Kasumi-1 (cell line): ENCODE data around the gene UROC1.

Experiments
- DNase-seq, 2 experiments: peaks; one replicate each; lab custom pipeline; 2025; lab: John Stamatoyannopoulos, UW

The UROC1 gene

DNA sequence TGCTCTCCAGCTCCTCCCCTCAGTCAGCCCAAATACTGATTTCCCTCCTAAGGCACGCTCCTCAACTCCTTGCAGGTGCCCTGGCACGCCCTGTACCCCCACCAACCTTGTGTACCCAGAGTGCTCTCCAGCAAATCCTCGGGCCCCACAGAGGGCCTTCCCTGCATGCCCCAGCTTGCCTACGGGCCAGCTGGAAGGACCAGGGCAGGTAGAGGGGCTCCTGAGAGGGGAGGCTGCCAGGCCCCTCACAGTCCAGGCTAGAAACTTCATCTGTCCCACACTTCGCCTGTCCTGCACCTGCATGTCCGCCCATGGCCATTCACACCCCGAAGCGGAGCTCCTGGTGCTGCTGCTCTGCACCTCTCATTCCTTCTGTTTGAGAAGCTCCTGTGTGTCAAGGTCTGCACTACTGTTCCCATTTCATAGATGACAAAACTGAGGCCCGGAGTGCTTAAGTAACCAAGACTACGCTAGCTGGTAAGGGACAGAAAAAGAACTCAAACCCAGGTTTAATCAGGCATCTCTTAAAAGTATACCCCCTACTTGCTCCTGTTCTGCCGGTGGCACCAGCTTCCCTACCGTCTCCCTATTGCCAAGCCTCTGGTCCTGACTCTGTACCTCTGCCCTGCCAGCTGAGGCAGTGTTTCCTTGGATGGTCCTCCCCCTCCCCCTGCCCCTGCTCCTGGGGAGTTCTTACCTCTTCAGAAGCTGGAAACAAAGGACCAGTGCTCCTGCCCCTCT lies 77.4 kb downstream of the UROC1 start:
- DNase-seq: no peak

- DNase-seq: no peak
Measured at GRCh38 chr3:126439346-126439967, 78.1 kb downstream of the UROC1 start.

GRCh38 chr3:126438746-126439145 lies 78.8 kb downstream of the UROC1 start:
- no peak for DNase-seq

DNA sequence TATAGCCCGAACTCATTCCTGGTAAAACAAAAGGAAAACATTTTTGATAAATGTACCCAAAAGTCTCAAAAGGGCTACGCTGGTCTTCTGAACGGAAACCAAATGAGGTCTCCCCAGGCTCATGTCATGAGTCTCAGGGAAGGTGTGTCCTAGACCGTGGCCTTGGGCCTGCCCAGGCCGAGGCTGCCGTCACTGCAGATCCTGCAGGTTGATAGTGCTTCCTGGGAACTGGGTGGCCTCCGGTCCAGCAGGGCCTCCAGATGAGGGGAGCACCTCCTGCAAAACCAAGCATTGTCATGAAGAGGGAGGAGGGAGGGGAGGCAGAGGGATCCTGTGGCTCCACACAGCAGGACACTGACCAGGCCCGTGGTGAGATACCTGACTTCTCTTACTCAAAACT lies 79.4 kb downstream of the UROC1 start:
- DNase-seq: no peak

DNA sequence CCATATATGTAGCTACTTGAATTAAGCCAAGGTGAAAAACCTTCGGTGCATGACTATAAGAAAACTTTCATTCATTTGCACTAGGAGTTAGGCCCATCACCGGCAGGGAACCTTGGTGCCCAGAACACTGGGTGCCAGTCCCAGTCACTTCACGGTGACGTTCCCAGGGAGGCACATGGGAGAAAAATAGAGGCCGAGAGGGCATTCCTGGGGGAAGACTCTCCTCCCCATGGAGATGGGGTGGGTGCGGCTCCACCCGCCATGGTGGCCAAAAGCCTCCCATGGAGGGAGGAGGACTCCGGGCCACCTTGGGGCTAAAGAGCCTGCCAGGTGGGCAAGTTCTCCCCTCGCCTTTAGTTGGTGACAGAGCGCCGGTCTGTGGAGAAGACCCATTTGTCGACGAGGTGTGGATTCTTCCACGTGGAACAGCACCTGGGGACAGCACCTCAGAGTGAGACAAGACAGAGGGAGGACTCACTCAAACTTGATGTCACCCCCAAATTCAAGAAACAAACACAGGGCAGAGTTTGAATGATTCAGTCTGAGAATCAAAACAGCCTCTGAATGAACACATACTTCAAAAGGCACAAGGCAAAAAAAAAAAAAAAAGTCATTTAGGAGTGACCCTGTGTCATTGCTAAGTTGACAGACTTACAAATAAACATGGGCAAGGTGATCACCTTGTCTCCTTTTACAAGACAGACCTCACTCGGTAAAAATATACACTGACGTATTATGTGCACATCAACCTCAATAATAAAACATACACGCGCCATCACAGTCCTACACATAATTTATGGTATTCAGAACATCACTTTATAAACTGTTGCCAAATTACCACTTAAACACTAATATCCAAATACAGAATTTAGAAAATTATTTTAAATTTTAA lies 80.5 kb downstream of the UROC1 start:
- no peak for DNase-seq

DNA sequence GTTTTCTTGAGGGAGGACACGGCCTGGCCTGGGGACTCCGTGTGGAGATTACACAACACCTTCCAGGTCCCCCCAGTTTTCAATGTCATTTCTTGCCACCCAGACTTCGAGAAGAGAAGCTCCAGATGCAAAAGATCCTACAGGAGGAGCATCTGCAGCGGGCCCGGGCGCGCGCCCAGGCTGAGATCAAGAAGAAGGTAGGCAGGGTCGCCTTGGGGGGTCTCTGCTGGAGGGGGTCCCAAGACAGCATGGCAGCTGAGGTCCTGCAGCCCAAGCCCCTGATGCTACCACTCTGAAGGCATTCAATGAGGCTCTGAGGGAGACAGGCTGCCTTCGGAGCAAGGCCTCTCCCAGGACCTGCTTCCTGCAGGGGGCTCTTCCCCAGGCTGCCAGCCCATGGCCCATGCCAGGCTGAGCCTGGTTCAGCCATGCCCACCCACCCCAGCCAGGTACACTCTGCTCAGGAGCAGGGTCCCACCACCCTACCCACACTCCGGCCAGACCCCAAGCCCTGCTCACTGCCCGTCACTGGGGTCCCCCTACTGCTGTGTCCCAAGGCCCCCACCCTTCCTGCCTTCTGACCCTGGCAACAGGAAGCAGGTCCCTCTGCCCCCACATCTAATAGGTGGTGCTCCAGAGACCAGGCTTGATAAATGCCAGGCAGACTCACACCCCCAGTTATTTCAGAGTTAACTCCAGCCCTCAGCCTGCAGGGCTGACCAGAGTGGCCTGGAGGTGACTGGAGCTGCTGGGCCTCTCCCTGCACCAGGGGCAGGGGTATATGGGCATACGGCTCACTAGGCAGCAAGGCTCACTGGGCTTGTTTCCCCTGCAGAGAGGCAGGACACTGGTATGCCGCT lies 81.9 kb downstream of the UROC1 start:
- no peak for DNase-seq

GRCh38 chr3:126434931-126435411 lies 82.6 kb downstream of the UROC1 start:
- DNase-seq: no peak

GRCh38 chr3:126434264-126434590 lies 83.3 kb downstream of the UROC1 start:
- DNase-seq: no peak

GRCh38 chr3:126433496-126434263 lies 83.9 kb downstream of the UROC1 start:
- DNase-seq: no peak

DNA sequence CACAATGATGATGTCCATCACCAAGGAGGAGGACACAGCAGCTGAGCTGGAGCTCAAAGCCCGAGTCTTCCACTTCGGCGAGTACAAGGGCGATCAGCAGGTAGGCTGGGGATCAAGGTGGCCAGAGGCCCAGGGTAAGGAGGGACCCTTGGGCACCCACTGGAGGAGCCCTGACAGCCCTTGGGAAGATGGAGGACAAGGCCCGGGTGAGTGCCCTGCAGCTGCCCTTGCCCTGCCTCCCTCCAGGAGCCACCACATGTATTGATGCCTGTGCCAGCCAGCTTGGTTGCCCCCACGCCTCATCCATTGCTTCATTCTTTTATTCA lies 84.5 kb downstream of the UROC1 start:
- no peak for DNase-seq

DNA sequence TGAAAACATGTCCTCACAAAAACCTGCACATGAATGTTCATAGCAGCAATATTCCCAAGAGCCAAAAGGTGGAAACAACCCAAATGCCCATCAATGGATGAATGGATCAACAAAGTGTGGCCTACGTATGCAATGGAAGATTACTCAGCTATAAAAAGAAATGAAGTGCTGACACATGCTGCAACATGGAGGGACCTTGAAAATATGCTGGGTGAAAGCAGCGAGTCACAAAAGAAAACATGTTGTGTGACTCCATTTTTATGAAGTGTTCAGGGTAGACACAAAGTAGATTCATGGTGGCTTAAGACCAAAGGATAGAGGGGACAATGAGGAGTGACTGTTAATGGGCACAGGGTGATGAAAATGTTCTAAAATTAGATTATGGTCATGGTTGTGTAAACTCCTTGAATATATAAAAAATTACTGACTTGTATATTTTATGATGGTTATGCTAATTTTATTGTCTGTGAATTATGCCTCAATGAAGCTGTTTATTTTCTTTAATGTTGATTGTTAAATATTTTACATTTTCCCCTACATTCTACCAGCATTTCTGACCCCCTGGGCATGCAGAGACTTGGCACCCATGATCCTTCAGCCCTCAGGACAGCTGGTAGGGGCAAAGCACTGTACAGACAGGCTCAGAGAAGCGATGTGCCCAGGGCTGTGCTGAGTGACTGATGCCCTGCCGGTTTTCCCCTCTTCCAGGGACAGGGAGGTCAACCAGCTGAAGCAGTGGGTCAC lies 85.0 kb downstream of the UROC1 start:
- no peak for DNase-seq
